GM06990 (cell line): ENCODE data around the gene INPP5A.

Experiments
- DNase-seq: peaks from one replicate; pipeline ENCODE4 v3.0.0-alpha.2; 2011; ENCODE audit not compliant: insufficient read length; ENCODE audit errors: extremely low read depth
- H3K27me3 ChIP-seq: replicated peaks from 2 replicates; pipeline ENCODE4 v1.6.0; 2011; ENCODE audit warnings: low read length; ENCODE audit not compliant: control insufficient read depth, insufficient read depth
- H3K36me3 ChIP-seq: 2 replicates; pipeline ENCODE4 v1.5.1; 2011; ENCODE audit warnings: low read length; ENCODE audit not compliant: control insufficient read depth, insufficient read depth
- H3K4me3 ChIP-seq: replicated peaks from 2 replicates; pipeline ENCODE4 v1.5.1; 2011; ENCODE audit warnings: low read depth, mild to moderate bottlenecking, control low read depth, low read length
- TF ChIP-seq, protein P1 (sequence below): IDR thresholded peaks from 2 replicates; pipeline ENCODE4 v1.5.1; 2011; ENCODE audit warnings: low read length, control low read depth, mild to moderate bottlenecking, inconsistent platforms; ENCODE audit not compliant: insufficient read depth, poor library complexity, severe bottlenecking

INPP5A gene

DNA sequence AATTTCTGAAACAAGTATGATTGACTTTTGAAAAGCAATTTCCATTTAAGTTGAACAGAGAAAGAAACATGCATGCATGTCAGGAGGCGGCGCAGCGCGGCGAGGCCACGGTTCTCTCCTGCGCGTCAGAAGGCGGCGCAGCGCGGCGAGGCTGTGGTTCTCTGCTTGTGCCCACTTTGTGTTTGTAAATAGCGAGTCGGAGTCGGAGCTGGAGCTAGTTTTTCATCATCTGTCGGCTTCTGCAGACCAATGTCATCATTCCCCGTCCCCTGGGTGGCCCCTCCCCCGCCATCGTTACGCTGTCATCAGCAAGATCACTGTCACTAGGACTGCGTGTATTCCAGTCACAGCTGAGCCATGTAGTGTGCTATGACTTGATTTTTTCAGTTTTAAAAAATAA lies 49.2 kb downstream of the INPP5A start:
- no peak for DNase-seq
- TF ChIP-seq, protein P1, sequence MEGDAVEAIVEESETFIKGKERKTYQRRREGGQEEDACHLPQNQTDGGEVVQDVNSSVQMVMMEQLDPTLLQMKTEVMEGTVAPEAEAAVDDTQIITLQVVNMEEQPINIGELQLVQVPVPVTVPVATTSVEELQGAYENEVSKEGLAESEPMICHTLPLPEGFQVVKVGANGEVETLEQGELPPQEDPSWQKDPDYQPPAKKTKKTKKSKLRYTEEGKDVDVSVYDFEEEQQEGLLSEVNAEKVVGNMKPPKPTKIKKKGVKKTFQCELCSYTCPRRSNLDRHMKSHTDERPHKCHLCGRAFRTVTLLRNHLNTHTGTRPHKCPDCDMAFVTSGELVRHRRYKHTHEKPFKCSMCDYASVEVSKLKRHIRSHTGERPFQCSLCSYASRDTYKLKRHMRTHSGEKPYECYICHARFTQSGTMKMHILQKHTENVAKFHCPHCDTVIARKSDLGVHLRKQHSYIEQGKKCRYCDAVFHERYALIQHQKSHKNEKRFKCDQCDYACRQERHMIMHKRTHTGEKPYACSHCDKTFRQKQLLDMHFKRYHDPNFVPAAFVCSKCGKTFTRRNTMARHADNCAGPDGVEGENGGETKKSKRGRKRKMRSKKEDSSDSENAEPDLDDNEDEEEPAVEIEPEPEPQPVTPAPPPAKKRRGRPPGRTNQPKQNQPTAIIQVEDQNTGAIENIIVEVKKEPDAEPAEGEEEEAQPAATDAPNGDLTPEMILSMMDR, result no peak
- Histone ChIP-seq H3K27me3 (no peaks in the 10 kb centered on the region), H3K36me3 (no peaks in the 10 kb centered on the region; the same call in 1 of the 2 replicates), H3K4me3 (no peak overlapping the region)

DNA sequence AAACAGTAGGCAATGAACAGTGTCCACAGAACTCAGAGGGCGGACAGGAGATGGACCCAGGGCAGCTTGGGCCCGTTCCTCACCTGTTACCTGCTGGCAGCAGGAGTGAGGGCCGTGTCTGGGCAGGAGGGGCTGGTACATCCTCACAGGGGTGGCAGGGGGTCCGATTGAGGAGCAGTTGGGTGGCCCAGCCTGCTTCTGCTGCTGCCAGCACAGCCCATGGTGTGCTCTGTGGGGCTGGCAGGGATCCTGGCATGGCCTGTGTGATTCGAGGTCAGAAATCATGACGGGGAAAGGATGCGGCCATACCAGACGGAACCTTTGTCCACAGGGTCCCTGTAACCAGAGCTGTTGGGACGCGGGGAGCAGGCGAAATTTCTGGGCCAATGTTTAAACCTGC lies 49.6 kb downstream of the INPP5A start:
- TF ChIP-seq, protein P1, result no peak
- no peak for DNase-seq
- Histone ChIP-seq H3K36me3 (no peaks in the 10 kb centered on the region; the same call in 1 of the 2 replicates), H3K27me3 (no peaks in the 10 kb centered on the region), H3K4me3 (no peak overlapping the region)

GRCh38 chr10:132588301-132589013 lies 50.9 kb downstream of the INPP5A start:
- Histone ChIP-seq H3K4me3 (no peak overlapping the region), H3K36me3 (no peaks in the 10 kb centered on the region; the same call in 1 of the 2 replicates), H3K27me3 (no peaks in the 10 kb centered on the region)
- TF ChIP-seq, protein P1, result no peak
- peak; percentile 57 for DNase-seq

DNA sequence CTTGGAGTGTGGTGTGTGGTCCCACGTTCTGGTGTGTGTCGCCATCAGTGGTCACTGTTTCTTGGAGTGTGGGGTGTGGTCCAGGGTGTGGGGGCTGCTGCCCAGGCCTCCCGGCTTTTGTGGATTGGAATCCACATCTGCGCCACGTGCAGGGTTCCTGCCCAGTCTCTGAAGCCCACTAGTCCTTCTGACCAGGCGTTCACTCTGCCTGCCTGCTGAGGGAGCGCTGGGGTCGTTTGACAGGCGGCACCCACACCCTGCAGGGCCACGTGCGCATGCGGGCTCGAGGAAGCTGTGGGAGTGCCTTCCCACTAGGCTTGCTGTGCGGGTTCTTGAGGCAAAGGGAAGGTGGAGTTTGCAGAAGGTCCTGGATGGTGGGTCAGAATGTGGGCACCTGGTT lies 51.4 kb downstream of the INPP5A start:
- no peaks in the 10 kb centered on the region for H3K27me3 ChIP-seq
- no peak overlapping the region for H3K4me3 ChIP-seq
- DNase-seq, result no peak
- H3K36me3 ChIP-seq, result no peaks in the 10 kb centered on the region; the same call in 1 of the 2 replicates
- TF ChIP-seq, protein P1, result no peak

GRCh38 chr10:132589681-132590080 lies 52.1 kb downstream of the INPP5A start:
- Histone ChIP-seq H3K4me3 (no peak overlapping the region), H3K36me3 (no peaks in the 10 kb centered on the region; the same call in 1 of the 2 replicates), H3K27me3 (no peaks in the 10 kb centered on the region)
- DNase-seq, result no peak
- TF ChIP-seq, protein P1, result no peak
